ENCODE measurements around the gene NEIL3.

The NEIL3 gene

GRCh38 chr4:177321647-177322046 lies 12.0 kb downstream of the NEIL3 start:
- no peaks in the 10 kb centered on the region for H3K27me3 ChIP-seq (ENCODE audit: control insufficient read depth, insufficient read depth, low read length, poor library complexity, severe bottlenecking)
- no peaks in the 10 kb centered on the region for H3K4me1 ChIP-seq (ENCODE audit: control insufficient read depth, insufficient read depth, low read length)
- no peak overlapping the region for H3K4me3 ChIP-seq (ENCODE audit: insufficient read depth, low read depth, low read length)
- H3K9me3 ChIP-seq (ENCODE audit: control insufficient read depth, low read length): no peaks in the 10 kb centered on the region
- no peaks in the 10 kb centered on the region for H3K36me3 ChIP-seq (ENCODE audit: control insufficient read depth, insufficient read depth, low read length)
- no peak overlapping the region for H3K27ac ChIP-seq (ENCODE audit: insufficient read depth, low read depth, low read length, poor library complexity, severe bottlenecking)
- WGBS, 2 experiments: 93 to 94% methylated on average over 1 to 2 of the region's 3 CpGs

GRCh38 chr4:177322266-177322665 lies 12.6 kb downstream of the NEIL3 start:
- 92 to 94% methylated on average over 3 to 7 of the region's 7 CpGs for WGBS, 2 experiments
- H3K4me3 ChIP-seq (ENCODE audit: insufficient read depth, low read depth, low read length): no peak overlapping the region
- H3K27me3 ChIP-seq (ENCODE audit: control insufficient read depth, insufficient read depth, low read length, poor library complexity, severe bottlenecking): no peaks in the 10 kb centered on the region
- H3K27ac ChIP-seq (ENCODE audit: insufficient read depth, low read depth, low read length, poor library complexity, severe bottlenecking): no peak overlapping the region
- H3K9me3 ChIP-seq (ENCODE audit: control insufficient read depth, low read length): no peaks in the 10 kb centered on the region
- no peaks in the 10 kb centered on the region for H3K4me1 ChIP-seq (ENCODE audit: control insufficient read depth, insufficient read depth, low read length)
- no peaks in the 10 kb centered on the region for H3K36me3 ChIP-seq (ENCODE audit: control insufficient read depth, insufficient read depth, low read length)

GRCh38 chr4:177322881-177323280 lies 13.2 kb downstream of the NEIL3 start:
- Histone ChIP-seq H3K36me3 (ENCODE audit: control insufficient read depth, insufficient read depth, low read length) (no peaks in the 10 kb centered on the region), H3K9me3 (ENCODE audit: control insufficient read depth, low read length) (no peaks in the 10 kb centered on the region), H3K4me3 (ENCODE audit: insufficient read depth, low read depth, low read length) (no peak overlapping the region), H3K27ac (ENCODE audit: insufficient read depth, low read depth, low read length, poor library complexity, severe bottlenecking) (no peak overlapping the region), H3K4me1 (ENCODE audit: control insufficient read depth, insufficient read depth, low read length) (no peaks in the 10 kb centered on the region), H3K27me3 (ENCODE audit: control insufficient read depth, insufficient read depth, low read length, poor library complexity, severe bottlenecking) (no peaks in the 10 kb centered on the region)
- 76 to 96% methylated on average over 3 of the region's 3 CpGs for WGBS, 2 experiments

- H3K9me3 ChIP-seq (ENCODE audit: control insufficient read depth, low read length): no peaks in the 10 kb centered on the region
- H3K4me3 ChIP-seq (ENCODE audit: insufficient read depth, low read depth, low read length): no peak overlapping the region
- no peaks in the 10 kb centered on the region for H3K4me1 ChIP-seq (ENCODE audit: control insufficient read depth, insufficient read depth, low read length)
- no peaks in the 10 kb centered on the region for H3K27me3 ChIP-seq (ENCODE audit: control insufficient read depth, insufficient read depth, low read length, poor library complexity, severe bottlenecking)
- no peak overlapping the region for H3K27ac ChIP-seq (ENCODE audit: insufficient read depth, low read depth, low read length, poor library complexity, severe bottlenecking)
- 92 to 93% methylated on average over 1 of the region's 1 CpG for WGBS, 2 experiments
- no peaks in the 10 kb centered on the region for H3K36me3 ChIP-seq (ENCODE audit: control insufficient read depth, insufficient read depth, low read length)
Measured at GRCh38 chr4:177323416-177323815, 13.7 kb downstream of the NEIL3 start.

- Histone ChIP-seq H3K4me3 (ENCODE audit: insufficient read depth, low read depth, low read length) (no peak overlapping the region), H3K36me3 (ENCODE audit: control insufficient read depth, insufficient read depth, low read length) (peaks cover 5% of the 10 kb centered on the region), H3K27ac (ENCODE audit: insufficient read depth, low read depth, low read length, poor library complexity, severe bottlenecking) (no peak overlapping the region), H3K9me3 (ENCODE audit: control insufficient read depth, low read length) (no peaks in the 10 kb centered on the region), H3K4me1 (ENCODE audit: control insufficient read depth, insufficient read depth, low read length) (no peaks in the 10 kb centered on the region), H3K27me3 (ENCODE audit: control insufficient read depth, insufficient read depth, low read length, poor library complexity, severe bottlenecking) (no peaks in the 10 kb centered on the region)
- 96 to 97% methylated on average over 4 of the region's 4 CpGs for WGBS, 2 experiments
Measured at GRCh38 chr4:177332119-177332518, 22.4 kb downstream of the NEIL3 start.

- no peaks in the 10 kb centered on the region for H3K36me3 ChIP-seq (ENCODE audit: control insufficient read depth, insufficient read depth, low read length)
- WGBS, 2 experiments: 96% methylated on average over 4 of the region's 5 CpGs
- no peaks in the 10 kb centered on the region for H3K27me3 ChIP-seq (ENCODE audit: control insufficient read depth, insufficient read depth, low read length, poor library complexity, severe bottlenecking)
- no peaks in the 10 kb centered on the region for H3K4me1 ChIP-seq (ENCODE audit: control insufficient read depth, insufficient read depth, low read length)
- no peak overlapping the region for H3K27ac ChIP-seq (ENCODE audit: insufficient read depth, low read depth, low read length, poor library complexity, severe bottlenecking)
- H3K4me3 ChIP-seq (ENCODE audit: insufficient read depth, low read depth, low read length): no peak overlapping the region
- H3K9me3 ChIP-seq (ENCODE audit: control insufficient read depth, low read length): no peaks in the 10 kb centered on the region
Measured at GRCh38 chr4:177339477-177340374, 30.1 kb downstream of the NEIL3 start.

- no peak overlapping the region for H3K27ac ChIP-seq (ENCODE audit: insufficient read depth, low read depth, low read length, poor library complexity, severe bottlenecking)
- no peak overlapping the region for H3K4me3 ChIP-seq (ENCODE audit: insufficient read depth, low read depth, low read length)
- no peaks in the 10 kb centered on the region for H3K27me3 ChIP-seq (ENCODE audit: control insufficient read depth, insufficient read depth, low read length, poor library complexity, severe bottlenecking)
- no peaks in the 10 kb centered on the region for H3K9me3 ChIP-seq (ENCODE audit: control insufficient read depth, low read length)
- H3K36me3 ChIP-seq (ENCODE audit: control insufficient read depth, insufficient read depth, low read length): no peaks in the 10 kb centered on the region
- WGBS, 2 experiments: 95 to 98% methylated on average over 8 of the region's 8 CpGs
- no peaks in the 10 kb centered on the region for H3K4me1 ChIP-seq (ENCODE audit: control insufficient read depth, insufficient read depth, low read length)
Measured at GRCh38 chr4:177348348-177348747, 38.7 kb downstream of the NEIL3 start.

- no peaks in the 10 kb centered on the region for H3K36me3 ChIP-seq (ENCODE audit: control insufficient read depth, insufficient read depth, low read length)
- H3K4me1 ChIP-seq (ENCODE audit: control insufficient read depth, insufficient read depth, low read length): no peaks in the 10 kb centered on the region
- WGBS, 2 experiments: 91% methylated on average over 6 of the region's 6 CpGs
- H3K9me3 ChIP-seq (ENCODE audit: control insufficient read depth, low read length): no peaks in the 10 kb centered on the region
- no peak overlapping the region for H3K27ac ChIP-seq (ENCODE audit: insufficient read depth, low read depth, low read length, poor library complexity, severe bottlenecking)
- no peak overlapping the region for H3K4me3 ChIP-seq (ENCODE audit: insufficient read depth, low read depth, low read length)
- H3K27me3 ChIP-seq (ENCODE audit: control insufficient read depth, insufficient read depth, low read length, poor library complexity, severe bottlenecking): no peaks in the 10 kb centered on the region
Measured at GRCh38 chr4:177349191-177349590, 39.5 kb downstream of the NEIL3 start.

- Histone ChIP-seq H3K4me1 (ENCODE audit: control insufficient read depth, insufficient read depth, low read length) (no peaks in the 10 kb centered on the region), H3K27ac (ENCODE audit: insufficient read depth, low read depth, low read length, poor library complexity, severe bottlenecking) (no peak overlapping the region), H3K4me3 (ENCODE audit: insufficient read depth, low read depth, low read length) (no peak overlapping the region), H3K9me3 (ENCODE audit: control insufficient read depth, low read length) (no peaks in the 10 kb centered on the region), H3K36me3 (ENCODE audit: control insufficient read depth, insufficient read depth, low read length) (no peaks in the 10 kb centered on the region), H3K27me3 (ENCODE audit: control insufficient read depth, insufficient read depth, low read length, poor library complexity, severe bottlenecking) (no peaks in the 10 kb centered on the region)
- whole genome bisulfite sequencing, 2 experiments: 88% methylated on average over 5 of the region's 5 CpGs
Measured at GRCh38 chr4:177351622-177352244, 42.1 kb downstream of the NEIL3 start.

- H3K4me1 ChIP-seq (ENCODE audit: control insufficient read depth, insufficient read depth, low read length): no peaks in the 10 kb centered on the region
- no peaks in the 10 kb centered on the region for H3K27me3 ChIP-seq (ENCODE audit: control insufficient read depth, insufficient read depth, low read length, poor library complexity, severe bottlenecking)
- no peaks in the 10 kb centered on the region for H3K36me3 ChIP-seq (ENCODE audit: control insufficient read depth, insufficient read depth, low read length)
- H3K27ac ChIP-seq (ENCODE audit: insufficient read depth, low read depth, low read length, poor library complexity, severe bottlenecking): no peak overlapping the region
- H3K9me3 ChIP-seq (ENCODE audit: control insufficient read depth, low read length): no peaks in the 10 kb centered on the region
- H3K4me3 ChIP-seq (ENCODE audit: insufficient read depth, low read depth, low read length): no peak overlapping the region
Measured at GRCh38 chr4:177356206-177356605, 46.5 kb downstream of the NEIL3 start.
